SK-N-SH treated with all-trans-retinoic acid at 6 μM for 48 hours (cell line): ENCODE results near the gene KCNMA1.

ENCODE experiments used
- ATAC-seq: fragments of 200-7000 bp; cut with Tn5 transposase; 3 replicates; pipeline ENCODE4 v1.9.1; 2020; ENCODE audit warnings: mild to moderate bottlenecking, moderate library complexity
- ARNTL ChIP-seq: fragments of 450-650 bp; formaldehyde crosslinking; IDR thresholded peaks from 2 replicates; pipeline ENCODE4 v1.5.0; 2020; ENCODE audit warnings: low read depth, mild to moderate bottlenecking, moderate library complexity, borderline replicate concordance
- BACH2 ChIP-seq: fragments of 250-450 bp; sonication (Bioruptor Pico); IDR thresholded peaks from 2 replicates; pipeline ENCODE4 v1.9.0; 2021; ENCODE audit warnings: mild to moderate bottlenecking, borderline replicate concordance
- CREB5 ChIP-seq: fragments of 250-450 bp; sonication (Bioruptor Pico); IDR thresholded peaks from 2 replicates; pipeline ENCODE4 v1.5.1; 2020; ENCODE audit warnings: low read depth, mild to moderate bottlenecking, moderate library complexity
- CSDC2 ChIP-seq: fragments of 250-450 bp; sonication (Bioruptor Pico); IDR thresholded peaks from 2 replicates; pipeline ENCODE4 v1.5.0; 2020; ENCODE audit warnings: mild to moderate bottlenecking, moderate library complexity
- CSRNP3 ChIP-seq: fragments of 250-450 bp; sonication (Bioruptor Pico); IDR thresholded peaks from 2 replicates; pipeline ENCODE4 v1.5.1; 2021; ENCODE audit warnings: mild to moderate bottlenecking, moderate library complexity
- ESRRG ChIP-seq: fragments of 250-450 bp; sonication (Bioruptor Pico); IDR thresholded peaks from 2 replicates; pipeline ENCODE4 v1.6.1; 2021; ENCODE audit warnings: mild to moderate bottlenecking
- GLIS3 ChIP-seq: fragments of 250-450 bp; sonication (Bioruptor Pico); IDR thresholded peaks from 2 replicates; pipeline ENCODE4 v1.5.0; 2020; ENCODE audit warnings: mild to moderate bottlenecking, moderate library complexity
- ISL1 ChIP-seq: fragments of 250-450 bp; sonication (Bioruptor Pico); IDR thresholded peaks from 2 replicates; pipeline ENCODE4 v2.1.2; 2022; ENCODE audit warnings: mild to moderate bottlenecking, moderate library complexity
- OSR1 ChIP-seq: fragments of 250-450 bp; sonication (Bioruptor Pico); IDR thresholded peaks from 2 replicates; pipeline ENCODE4 v1.8.0; 2022; ENCODE audit warnings: moderate library complexity, mild to moderate bottlenecking, inconsistent platforms
- PATZ1 ChIP-seq: fragments of 250-450 bp; sonication (Bioruptor Pico); IDR thresholded peaks from 2 replicates; pipeline ENCODE4 v1.8.0; 2020; ENCODE audit warnings: mild to moderate bottlenecking, moderate library complexity, borderline replicate concordance
- POU6F1 ChIP-seq: fragments of 250-450 bp; sonication (Bioruptor Pico); IDR thresholded peaks from 2 replicates; pipeline ENCODE4 v1.8.0; 2021; ENCODE audit warnings: low read depth, mild to moderate bottlenecking, moderate library complexity, borderline replicate concordance
- PPARA ChIP-seq: fragments of 250-450 bp; sonication (Bioruptor Pico); IDR thresholded peaks from 2 replicates; pipeline ENCODE4 v1.5.0; 2020; ENCODE audit warnings: mild to moderate bottlenecking, borderline replicate concordance
- RARB ChIP-seq: fragments of 250-450 bp; sonication (Bioruptor Pico); IDR thresholded peaks from 2 replicates; pipeline ENCODE4 v1.8.0; 2021; ENCODE audit warnings: mild to moderate bottlenecking, moderate library complexity
- SNAI2 ChIP-seq: fragments of 250-450 bp; sonication (Bioruptor Pico); IDR thresholded peaks from 2 replicates; pipeline ENCODE4 v1.5.0; 2020; ENCODE audit warnings: mild to moderate bottlenecking, moderate library complexity
- TCF4 ChIP-seq: fragments of 250-450 bp; sonication (Bioruptor Pico); IDR thresholded peaks from 2 replicates; pipeline ENCODE4 v1.8.0; 2021; ENCODE audit warnings: mild to moderate bottlenecking, moderate library complexity, borderline replicate concordance
- TOX ChIP-seq: fragments of 250-450 bp; sonication (Bioruptor Pico); IDR thresholded peaks from 2 replicates; pipeline ENCODE4 v1.8.0; 2021; ENCODE audit warnings: mild to moderate bottlenecking, moderate library complexity, borderline replicate concordance
- TSHZ2 ChIP-seq: fragments of 250-450 bp; sonication (Bioruptor Pico); IDR thresholded peaks from 2 replicates; pipeline ENCODE4 v1.5.0; 2020; ENCODE audit warnings: mild to moderate bottlenecking, moderate library complexity
- ZC3H10 ChIP-seq: fragments of 250-450 bp; sonication (Bioruptor Pico); IDR thresholded peaks from 2 replicates; pipeline ENCODE4 v1.5.1; 2021; ENCODE audit warnings: mild to moderate bottlenecking, moderate library complexity
- ZFP3 ChIP-seq: fragments of 250-450 bp; sonication (Bioruptor Pico); IDR thresholded peaks from 2 replicates; pipeline ENCODE4 v1.5.0; 2020; ENCODE audit warnings: mild to moderate bottlenecking, moderate library complexity
- ZFP30 ChIP-seq: fragments of 450-650 bp; formaldehyde crosslinking; IDR thresholded peaks from 2 replicates; pipeline ENCODE4 v1.5.0; 2022; ENCODE audit warnings: mild to moderate bottlenecking, moderate library complexity
- ZNF565 ChIP-seq: fragments of 450-650 bp; formaldehyde crosslinking; conservative IDR thresholded peaks from 2 replicates; pipeline ENCODE4 v1.5.0; 2020; ENCODE audit warnings: low read depth, mild to moderate bottlenecking, moderate library complexity
- ZNF70 ChIP-seq: fragments of 450-650 bp; formaldehyde crosslinking; IDR thresholded peaks from 2 replicates; pipeline ENCODE4 v1.5.0; 2020; ENCODE audit warnings: mild to moderate bottlenecking, moderate library complexity
- ZNF8 ChIP-seq: fragments of 450-650 bp; formaldehyde crosslinking; IDR thresholded peaks from 2 replicates; pipeline ENCODE4 v1.5.0; 2020; ENCODE audit warnings: mild to moderate bottlenecking, moderate library complexity

KCNMA1 gene

GRCh38 chr10:76882245-76882644 is 755.4 kb downstream of the KCNMA1 start:
- TF ChIP-seq SNAI2 (CRISPR knock-in tag) (no peak), PPARA (CRISPR knock-in tag) (no peak), RARB (CRISPR knock-in tag) (no peak), ESRRG (no peak)
- ATAC-seq: peak; percentile 29; the same call in 2 of the 3 replicates

GRCh38 chr10:76881477-76882220 is 756.0 kb downstream of the KCNMA1 start:
- no peak; the same call in 1 of the 3 replicates for ATAC-seq
- TF ChIP-seq ZNF8 (CRISPR knock-in tag) (no peak), PPARA (CRISPR knock-in tag) (no peak), ZNF70 (no peak), POU6F1 (CRISPR knock-in tag) (no peak), ARNTL (no peak), ISL1 (CRISPR knock-in tag) (no peak), BACH2 (CRISPR knock-in tag) (no peak), TCF4 (CRISPR knock-in tag) (no peak), CSDC2 (no peak), ZFP30 (no peak), ZNF565 (CRISPR knock-in tag) (no peak), TOX (CRISPR knock-in tag) (no peak), ZC3H10 (CRISPR knock-in tag) (no peak), GLIS3 (CRISPR knock-in tag) (no peak), PATZ1 (CRISPR knock-in tag) (no peak), TSHZ2 (CRISPR knock-in tag) (no peak)

GRCh38 chr10:76880931-76881330 is 756.7 kb downstream of the KCNMA1 start:
- no peak for TF ChIP-seq ZFP3
- no peak for TF ChIP-seq ZNF8 (CRISPR knock-in tag)
- TF ChIP-seq BACH2 (CRISPR knock-in tag): no peak
- no peak for ATAC-seq

GRCh38 chr10:76879116-76879913 is 758.3 kb downstream of the KCNMA1 start:
- no peak; the same call in 2 of the 3 replicates for ATAC-seq
- TF ChIP-seq ZFP3 (no peak), CREB5 (CRISPR knock-in tag) (no peak), GLIS3 (CRISPR knock-in tag) (no peak), OSR1 (CRISPR knock-in tag) (no peak), ZNF8 (CRISPR knock-in tag) (no peak), ESRRG (no peak), RARB (CRISPR knock-in tag) (no peak), SNAI2 (CRISPR knock-in tag) (no peak), CSDC2 (no peak), BACH2 (CRISPR knock-in tag) (no peak), ZNF70 (no peak), TSHZ2 (CRISPR knock-in tag) (no peak), PPARA (CRISPR knock-in tag) (no peak), CSRNP3 (CRISPR knock-in tag) (no peak)
- TF ChIP-seq, all 23 proteins: peak for 0
